HT-29 (cell line): Measurements from ENCODE around the gene SMAD7. TPM values are rescaled to one million over a fixed set of nuclear protein-coding genes. Genes with fewer than 3 reads are reported as not detected.
"Not testable (repeated sequence)": the region's sequence is repeated elsewhere in the genome, so short reads cannot be mapped to it uniquely, and the experiment has no call there.

Experiments used
- DNase-seq: peaks from one replicate; pipeline ENCODE4 v3.0.0-alpha.2; 2015; ENCODE audit warnings: low spot score
- total RNA-seq: library from RNA; depleted of rRNA; stranded (reverse); fragments of >200 nt; shearing (Covaris generic); gene quantifications from 2 replicates; pipeline ENCODE4 v1.2.3, GENCODE V29; 2014

SMAD7 gene
- total RNA-seq, 1 experiment from 2014 or later: 72.3 TPM

DNA sequence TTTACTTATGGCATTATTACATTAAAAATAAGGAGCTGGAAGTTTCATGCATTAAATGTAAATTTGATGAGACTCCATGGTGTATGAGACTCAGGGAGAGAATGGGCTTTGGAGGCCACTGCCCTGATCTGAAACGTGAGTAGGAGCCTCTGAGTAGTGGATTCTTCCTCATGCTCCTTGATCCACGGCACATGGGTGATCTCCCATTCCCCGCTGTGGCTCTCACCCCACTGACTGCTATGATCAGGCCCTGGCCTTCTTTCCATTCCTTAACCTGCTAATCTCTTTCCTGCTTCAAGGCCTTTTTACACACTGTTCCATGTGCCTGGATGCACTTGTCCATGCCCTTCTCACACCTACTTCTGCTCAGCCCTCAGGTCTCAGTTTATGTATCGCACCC is 68.4 kb downstream of the SMAD7 start:
- DNase-seq: no peak

- no peak for DNase-seq
These were observed 69.8 kb downstream of the SMAD7 start for GRCh38 chr18:48880931-48881330.

- DNase-seq: peak; percentile 66
These were observed 71.7 kb downstream of the SMAD7 start for GRCh38 chr18:48879008-48879431.

DNA sequence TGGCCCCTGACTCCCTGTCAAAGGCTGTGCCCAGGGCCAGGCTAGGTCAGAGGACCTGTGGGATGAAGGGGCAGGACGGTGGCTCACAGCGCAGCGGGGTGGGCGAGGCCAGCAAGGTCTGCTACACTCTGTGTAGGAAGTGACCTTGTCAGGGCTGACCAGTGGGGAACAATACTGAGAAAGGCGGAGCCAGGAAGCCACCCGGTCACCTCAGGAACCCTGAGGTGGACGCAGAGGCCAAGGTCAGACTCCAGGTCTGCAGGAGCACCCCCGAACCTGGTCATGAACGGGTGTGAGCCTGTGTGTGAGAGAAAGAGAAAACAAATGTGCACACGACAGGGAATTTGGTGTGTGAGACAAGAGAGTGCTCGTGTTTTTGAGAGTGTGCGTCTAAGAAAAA is 72.3 kb downstream of the SMAD7 start:
- peak; percentile 25 for DNase-seq

GRCh38 chr18:48877941-48878340 is 72.8 kb downstream of the SMAD7 start:
- DNase-seq: no peak

- no peak for DNase-seq
These were observed 74.2 kb downstream of the SMAD7 start for GRCh38 chr18:48876590-48876989.

- no peak for DNase-seq
These were observed 74.7 kb downstream of the SMAD7 start for GRCh38 chr18:48875942-48876511.

GRCh38 chr18:48875314-48875941 is 75.3 kb downstream of the SMAD7 start:
- DNase-seq: no peak

DNA sequence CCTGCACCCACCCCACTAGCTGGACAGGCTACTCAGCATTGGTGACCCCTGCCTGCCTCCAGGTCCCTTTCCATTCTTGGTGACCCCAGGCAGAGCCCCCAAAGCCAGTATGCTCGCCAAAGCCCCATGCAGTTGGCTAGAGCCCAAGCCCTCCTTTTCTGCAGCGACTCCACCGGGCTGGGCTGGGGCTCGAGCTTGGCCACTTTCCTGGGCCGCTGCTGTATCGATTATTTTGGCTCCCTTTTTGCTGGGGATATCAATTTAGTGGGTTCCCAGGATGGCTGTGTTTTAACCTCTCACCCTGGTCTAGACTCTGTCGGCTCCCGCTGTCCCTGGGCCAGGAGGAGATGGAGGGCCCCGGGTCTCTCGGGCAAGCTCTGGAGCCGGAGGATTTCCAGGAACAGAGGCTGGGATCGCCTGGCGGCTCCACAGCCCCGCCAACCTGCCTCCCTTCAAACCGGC is 76.0 kb downstream of the SMAD7 start:
- no peak for DNase-seq

GRCh38 chr18:48874233-48874632 is 76.5 kb downstream of the SMAD7 start:
- no peak for DNase-seq

- no peak for DNase-seq
These were observed 78.3 kb downstream of the SMAD7 start for GRCh38 chr18:48872234-48873145.

- no peak for DNase-seq
These were observed 79.2 kb downstream of the SMAD7 start for GRCh38 chr18:48871391-48872166.

DNA sequence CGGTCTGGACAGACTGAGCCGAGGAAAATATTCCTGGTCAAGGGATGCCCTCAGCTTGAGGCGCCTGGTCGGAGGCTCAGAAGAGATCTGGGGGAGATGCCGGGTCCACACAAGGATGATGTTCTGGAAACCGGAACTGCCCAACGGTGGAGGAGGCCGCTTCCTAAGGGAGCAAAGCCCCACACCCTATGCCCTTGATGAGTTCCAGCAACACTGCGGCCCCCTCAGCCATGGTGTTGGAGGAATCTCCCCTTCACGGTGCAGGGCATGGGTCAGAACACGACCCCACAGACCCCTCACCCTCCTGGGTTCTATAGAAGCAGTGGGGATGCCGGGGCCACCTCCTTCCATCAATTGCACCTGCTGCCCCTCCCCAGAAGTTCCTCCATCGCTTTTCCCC is 79.8 kb downstream of the SMAD7 start:
- not testable (repeated sequence) for DNase-seq
